Nucleus accumbens (tissue), 56 donors: Measurements from ENCODE around the gene KLHDC8A.
A peak's percentile ranks its signal among the peaks of the same experiment; 100 is the strongest.
"Not testable (repeated sequence)": the region's sequence is repeated elsewhere in the genome, so short reads cannot be mapped to it uniquely, and the experiment has no call there.

Experiments
- DNase-seq, 56 donors: peaks; one replicate each; lab custom pipeline; 2025; lab: John Stamatoyannopoulos, UW

KLHDC8A gene, protein sequence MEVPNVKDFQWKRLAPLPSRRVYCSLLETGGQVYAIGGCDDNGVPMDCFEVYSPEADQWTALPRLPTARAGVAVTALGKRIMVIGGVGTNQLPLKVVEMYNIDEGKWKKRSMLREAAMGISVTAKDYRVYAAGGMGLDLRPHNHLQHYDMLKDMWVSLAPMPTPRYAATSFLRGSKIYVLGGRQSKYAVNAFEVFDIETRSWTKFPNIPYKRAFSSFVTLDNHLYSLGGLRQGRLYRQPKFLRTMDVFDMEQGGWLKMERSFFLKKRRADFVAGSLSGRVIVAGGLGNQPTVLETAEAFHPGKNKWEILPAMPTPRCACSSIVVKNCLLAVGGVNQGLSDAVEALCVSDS

DNA sequence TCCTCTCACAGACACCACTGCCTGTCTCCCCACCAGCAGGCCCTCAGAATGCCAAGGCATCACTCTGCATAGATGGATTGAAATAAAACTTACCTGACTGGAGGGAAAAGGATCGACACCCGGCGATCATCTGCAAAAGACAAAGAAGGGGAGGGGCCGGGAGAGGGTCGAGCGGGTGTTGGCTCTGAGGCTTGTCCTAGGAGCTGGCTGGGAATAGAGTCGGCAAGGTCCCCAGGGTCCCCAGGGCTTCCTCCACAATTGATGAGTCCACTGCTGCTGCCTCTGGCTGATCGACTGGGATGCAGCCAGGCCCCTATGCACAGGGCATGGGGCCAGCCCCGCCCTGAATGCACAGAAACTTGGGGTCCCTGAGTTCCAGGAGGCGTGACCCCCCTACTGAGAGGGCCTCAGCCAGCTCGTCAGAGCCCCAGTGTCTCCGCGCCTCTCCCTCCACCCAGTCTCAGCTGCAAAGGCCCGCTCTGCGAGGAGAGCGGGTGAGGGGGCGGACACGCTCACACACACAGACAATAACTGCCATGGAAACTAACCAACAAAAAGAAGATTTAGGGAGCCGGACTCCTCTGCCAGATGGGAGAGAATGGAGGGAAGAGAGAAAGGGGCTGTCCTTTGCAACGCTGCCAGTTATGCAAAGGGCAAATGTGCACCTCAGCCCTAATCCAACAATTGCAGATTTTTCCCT lies at the start of gene KLHDC8A:
Gene KLHDC8A (minus strand): TSS at position 483 of the 700 bp plus-strand sequence. CDS start 13,318 bp downstream, outside the sequence.
- peak in 28 of 56 donors; percentile 10 to 67 (median 37) for DNase-seq

DNA sequence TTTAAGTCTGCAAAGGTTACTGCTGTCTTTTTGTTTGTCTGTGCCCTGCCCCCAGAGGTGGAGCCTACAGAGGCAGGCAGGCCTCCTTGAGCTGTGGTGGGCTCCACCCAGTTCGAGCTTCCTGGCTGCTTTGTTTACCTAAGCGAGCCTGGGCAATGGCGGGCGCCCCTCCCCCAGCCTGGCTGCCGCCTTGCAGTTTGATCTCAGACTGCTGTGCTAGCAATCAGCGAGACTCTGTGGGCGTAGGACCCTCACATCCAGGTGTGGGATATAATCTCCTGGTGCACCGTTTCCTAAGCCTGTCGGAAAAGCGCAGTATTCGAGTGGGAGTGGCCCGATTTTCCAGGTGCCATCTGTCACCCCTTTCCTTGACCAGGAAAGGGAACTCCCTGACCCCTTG lies 49.5 kb upstream of the KLHDC8A start:
- not testable (repeated sequence) for DNase-seq

DNA sequence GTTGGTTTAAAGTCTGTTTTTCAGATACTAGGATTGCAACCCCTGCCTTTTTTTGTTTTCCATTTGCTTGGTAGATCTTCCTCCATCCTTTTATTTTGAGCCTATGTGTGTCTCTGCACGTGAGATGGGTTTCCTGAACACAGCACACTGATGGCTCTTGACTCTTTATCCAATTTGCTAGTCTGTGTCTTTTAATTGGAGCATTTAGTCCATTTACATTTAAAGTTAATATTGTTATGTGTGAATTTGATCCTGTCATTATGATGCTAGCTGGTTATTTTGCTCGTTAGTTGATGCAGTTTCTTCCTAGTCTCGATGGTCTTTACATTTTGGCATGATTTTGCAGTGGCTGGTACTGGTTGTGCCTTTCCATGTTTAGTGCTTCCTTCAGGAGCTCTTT lies 47.8 kb upstream of the KLHDC8A start:
- DNase-seq = not testable (repeated sequence)

DNA sequence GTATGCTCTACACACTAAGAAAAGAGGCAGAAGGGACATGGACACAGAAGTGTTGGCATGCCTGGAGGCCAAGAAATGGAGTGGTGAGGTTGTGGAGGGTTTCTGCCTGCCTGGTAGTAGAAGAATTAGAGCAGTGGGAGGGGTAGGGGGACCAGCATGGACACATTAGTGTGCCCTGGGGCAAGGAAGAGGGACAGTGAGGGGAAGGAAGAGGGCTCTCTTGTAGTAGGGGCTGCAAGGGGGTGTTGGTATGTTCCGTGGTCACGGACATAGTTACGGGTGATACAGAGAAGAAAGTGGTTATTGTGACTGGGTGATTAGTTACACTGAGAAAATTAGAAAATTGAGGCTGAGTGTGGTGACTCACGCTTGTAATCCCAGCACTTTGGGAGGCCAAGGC lies 41.9 kb upstream of the KLHDC8A start:
- DNase-seq = no peak

DNA sequence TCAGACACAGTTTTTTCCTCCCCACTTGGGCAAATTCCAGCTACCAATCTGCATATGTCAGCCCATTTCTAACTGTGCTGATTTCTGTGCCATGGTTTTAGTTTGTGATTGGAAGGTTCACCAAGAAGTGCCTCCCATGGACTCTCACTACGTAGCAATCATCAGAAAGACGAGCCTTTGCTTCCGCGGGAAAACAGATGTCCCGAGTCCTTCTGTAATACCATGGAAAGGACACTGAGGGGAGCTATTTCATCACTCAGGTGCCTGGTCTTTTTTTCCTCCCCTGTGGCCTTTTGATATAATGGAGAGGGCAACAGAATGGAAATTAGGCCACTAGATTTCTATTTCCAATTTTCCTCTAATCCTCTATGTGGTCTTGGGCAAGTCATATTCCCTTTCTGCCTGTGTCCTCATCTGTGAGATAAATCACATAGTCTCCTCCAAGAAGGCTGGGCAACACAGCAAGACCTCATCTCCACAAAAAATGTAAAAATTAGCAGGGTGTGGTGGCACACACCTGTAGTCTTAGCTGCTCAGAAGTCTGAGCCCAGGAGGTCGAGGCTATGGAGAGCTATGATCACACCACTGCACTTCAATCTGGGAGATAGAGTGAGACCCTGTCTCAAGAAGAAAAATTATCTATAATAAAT lies 40.4 kb upstream of the KLHDC8A start:
- peak in 4 of 56 donors; percentile 5 to 17 (median 10) for DNase-seq

DNA sequence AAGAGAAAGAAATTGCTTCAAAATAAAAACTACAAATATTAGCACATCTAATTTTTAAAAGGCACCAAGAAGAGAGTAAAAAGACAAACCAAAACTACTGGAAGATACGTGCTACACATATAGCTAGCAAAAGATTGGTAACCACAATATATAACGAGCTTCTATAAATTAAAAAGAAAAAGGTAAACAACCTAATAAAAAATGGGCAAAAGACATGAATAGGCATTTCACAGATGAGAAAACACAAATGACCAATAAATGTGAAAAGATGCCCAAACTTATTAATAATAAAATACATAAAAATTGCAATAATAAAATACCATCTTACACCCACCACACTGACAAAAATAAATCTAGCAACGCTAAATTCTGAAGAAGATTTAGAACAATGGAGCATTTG lies 38.9 kb upstream of the KLHDC8A start:
- DNase-seq = no peak

DNA sequence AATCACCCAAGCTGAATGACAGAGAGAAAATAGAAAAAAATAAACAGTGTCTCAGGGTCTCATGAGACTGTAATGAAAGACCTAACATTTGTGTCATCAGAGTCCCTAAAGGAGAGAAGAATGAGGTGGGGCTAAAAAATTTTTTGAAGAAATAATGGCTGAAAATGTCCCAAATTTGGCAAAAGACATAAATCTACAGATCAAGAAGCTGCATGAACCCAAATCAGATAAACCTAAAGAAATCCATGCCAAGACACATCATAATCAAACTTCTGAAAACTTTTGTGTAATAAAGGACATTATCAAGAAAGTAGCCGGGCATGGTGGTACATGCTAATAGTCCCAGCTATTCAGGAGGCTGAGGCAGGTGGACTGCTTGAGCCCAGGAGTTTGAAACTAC lies 35.9 kb upstream of the KLHDC8A start:
- no peak for DNase-seq

DNA sequence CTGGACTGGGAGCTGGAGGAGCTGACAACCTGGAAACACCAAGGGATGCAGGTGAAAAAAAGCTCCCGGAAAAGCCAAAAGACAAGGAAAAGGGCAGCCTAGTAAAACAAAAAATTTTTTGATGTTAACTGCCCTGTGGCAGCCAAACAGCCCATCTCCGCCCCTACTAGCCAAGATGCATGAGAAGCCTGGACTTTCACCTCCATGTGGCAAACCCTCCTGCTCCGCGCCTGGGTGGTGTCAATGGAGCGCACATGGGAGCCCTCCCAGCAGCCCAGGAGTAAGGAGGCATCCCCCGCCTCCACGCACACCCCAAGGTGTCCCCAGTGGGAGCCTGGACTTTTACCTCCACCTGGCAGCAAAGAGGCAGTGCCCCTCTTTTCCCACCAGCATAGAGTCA lies 34.7 kb upstream of the KLHDC8A start:
- no peak for DNase-seq

DNA sequence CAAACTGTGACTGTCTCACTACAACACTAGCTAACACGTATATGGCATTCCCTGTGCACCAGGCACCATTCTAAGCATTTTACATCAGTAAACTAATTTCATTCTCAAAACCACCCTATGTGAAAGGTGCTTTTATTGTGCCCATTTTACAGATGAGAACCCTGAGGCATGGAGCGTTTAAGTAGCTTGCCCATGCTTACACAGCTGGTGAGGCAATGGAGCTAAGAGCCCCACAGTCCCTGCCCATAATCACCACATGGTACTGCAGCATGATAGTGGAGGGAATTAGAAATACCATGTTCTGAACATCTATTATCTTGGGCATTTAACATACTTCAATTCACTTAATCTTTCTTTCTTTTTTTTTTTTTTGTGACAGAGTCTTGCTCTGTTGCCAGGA lies 31.1 kb upstream of the KLHDC8A start:
- no peak for DNase-seq

DNA sequence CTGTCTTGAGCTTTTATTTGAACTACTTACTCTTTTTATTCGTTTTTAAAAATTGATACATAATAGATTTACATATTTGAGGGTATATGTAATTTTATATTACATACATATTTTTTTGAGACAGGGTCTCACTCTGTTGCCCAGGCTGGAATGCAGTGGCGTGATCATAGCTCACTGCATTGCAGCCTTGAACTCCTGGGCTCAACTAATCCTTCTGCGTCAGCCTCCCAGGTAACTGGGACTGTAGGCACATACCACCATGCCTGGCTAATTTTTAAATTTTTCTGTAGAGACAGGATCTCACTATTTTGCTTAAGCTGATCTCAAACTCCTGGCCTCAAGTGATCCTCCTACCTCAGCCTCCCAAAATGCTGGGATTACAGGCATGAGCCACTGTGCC lies 26.3 kb upstream of the KLHDC8A start:
- DNase-seq = not testable (repeated sequence)

DNA sequence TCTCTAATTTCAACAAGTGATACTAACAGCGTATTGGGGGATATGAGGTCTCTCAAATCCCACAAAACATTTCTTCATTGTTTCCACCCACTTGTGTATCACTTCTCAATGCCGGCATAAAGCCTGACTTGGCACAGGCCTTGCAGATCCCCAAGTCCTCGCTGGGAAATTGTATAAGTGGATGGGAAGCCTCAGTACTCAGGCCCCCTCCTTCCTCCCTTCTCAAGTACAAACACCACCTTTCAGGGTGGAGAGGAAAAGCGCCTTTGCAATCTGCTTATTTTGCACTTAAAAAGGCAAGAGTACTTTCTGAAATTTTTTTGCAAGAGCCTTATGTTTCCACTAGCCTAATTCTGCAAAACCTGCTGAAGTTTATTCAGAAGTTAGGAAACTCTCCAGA lies 25.8 kb upstream of the KLHDC8A start:
- DNase-seq = no peak

DNA sequence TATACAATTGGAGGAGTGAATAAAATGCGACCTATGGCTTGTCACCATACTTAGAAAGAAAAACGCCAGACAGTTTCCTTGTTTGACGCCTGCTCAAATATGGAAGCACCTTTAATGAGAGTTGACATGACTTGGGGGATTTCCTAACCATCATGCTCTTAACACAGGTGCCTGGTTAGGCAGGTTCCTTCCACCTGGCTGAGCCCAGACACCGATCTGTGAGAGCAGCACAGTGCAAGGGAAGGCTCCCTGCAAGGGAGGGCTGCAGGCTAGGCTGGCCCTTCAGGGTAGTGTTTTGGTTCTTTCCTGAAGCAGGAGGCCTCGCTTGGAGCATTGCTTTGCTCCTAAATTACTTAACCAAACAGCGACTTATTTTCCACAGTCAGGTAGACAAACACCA lies 24.6 kb upstream of the KLHDC8A start:
- no peak for DNase-seq

DNA sequence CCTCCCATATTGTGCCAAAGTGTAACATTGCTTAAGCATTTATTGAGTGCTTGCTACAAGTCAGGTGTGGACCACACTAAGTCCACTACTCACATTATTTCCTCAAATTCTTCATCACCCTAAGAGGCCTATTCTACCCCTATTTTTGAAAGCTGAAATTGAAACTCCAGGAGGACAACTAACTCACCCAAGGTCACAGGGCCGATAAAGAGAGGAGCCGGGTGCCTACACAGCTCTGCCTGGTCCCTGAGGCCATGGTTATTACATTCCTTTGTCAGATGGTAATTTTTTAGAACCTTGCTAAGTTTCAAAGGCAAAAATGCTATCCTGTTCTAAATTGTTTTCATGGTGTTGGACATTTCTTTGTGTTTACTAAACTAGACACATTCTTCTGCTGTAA lies 24.2 kb upstream of the KLHDC8A start:
- DNase-seq = no peak

DNA sequence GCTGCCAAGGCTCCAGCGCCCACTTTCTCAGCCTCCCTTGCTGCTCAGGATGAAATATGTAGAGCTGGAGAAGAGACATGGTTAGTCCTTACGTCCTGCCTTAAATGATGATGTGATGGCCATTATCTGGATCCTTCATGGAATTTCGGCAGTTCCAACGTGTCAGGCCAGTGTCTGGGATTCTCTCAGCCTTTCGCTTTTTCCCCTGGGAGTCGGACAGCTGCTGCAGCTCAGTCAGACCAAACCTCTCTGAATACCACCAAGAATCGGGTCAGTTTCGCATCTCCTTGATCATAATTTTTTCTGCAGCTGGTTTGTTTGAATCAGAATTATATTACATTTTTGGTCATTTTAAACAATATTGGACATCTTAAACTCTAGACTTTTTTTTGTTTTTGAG lies 22.3 kb upstream of the KLHDC8A start:
- DNase-seq = no peak

DNA sequence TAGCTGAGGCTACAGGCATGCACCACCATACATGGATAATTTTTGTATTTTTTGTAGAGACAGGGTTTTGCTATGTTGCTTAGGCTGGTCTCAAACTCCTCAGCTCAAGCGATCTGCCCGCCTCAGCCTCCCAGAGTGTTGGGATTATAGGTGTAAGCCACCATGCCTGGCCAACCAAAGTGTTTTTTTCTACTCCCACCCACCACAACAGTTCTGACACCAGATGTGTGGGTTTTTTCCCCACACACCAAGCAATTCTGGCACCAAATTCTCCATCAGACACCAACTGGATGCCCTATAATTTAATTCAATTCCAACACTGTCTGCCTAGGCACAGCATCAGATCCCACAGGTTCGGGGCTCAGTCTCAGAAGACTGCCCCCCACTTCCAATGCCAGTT lies 20.6 kb upstream of the KLHDC8A start:
- no peak for DNase-seq

DNA sequence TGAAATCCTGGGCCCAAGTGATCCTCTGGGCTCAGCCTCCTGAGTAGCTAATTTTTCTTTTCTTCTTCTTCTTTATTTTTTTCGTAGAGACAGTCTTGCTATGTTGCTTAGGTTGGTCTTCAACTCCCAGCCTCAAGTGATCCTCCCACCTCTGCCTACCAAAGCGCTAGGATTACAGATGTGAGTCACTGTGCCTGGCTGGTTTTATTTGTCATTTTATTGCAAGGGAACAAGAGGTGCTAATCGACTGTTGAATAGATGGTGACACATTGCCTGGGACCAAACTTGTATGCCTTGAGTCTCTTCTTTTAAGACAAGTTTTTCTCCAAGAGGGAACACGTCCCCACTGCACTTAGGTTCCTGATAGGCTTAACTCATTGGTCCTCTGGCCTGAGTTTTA lies 20.0 kb upstream of the KLHDC8A start:
- DNase-seq = peak in 14 of 56 donors; percentile 18 to 67 (median 44)

DNA sequence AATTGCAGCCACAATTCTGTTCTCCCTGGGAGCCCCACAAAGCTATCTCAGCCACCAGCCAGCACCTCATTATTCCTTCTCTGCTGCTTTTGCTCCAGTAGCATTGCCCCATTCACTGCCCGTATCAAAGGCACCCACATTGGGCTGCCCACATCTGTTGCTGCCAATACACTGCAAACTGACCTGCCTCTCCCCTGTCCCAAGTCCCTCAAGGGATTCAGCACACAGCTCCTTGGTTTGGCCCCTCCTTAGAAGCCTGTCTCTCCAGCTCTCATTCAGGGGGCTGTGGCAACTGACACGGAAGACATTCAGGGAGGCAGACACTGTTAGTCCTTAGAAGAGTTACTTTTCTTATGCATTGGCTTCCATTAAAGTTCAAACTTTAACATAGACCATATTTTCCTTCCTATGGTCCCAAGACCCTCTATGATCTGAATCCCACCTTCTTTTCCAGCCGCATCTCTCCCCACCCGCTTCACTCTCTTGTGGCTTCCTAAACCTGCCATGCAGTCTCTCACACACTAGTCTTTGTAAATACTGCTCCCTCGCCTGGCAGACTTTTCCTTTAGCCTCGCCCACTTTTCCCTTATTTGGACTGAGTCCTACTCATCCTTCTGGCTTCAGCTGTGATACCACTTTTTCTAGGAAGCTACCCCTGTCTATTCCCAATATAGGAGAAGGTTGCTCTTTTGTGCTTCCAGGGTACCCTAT lies 19.3 kb upstream of the KLHDC8A start:
- DNase-seq = peak in 2 of 56 donors; percentile 19 to 39

DNA sequence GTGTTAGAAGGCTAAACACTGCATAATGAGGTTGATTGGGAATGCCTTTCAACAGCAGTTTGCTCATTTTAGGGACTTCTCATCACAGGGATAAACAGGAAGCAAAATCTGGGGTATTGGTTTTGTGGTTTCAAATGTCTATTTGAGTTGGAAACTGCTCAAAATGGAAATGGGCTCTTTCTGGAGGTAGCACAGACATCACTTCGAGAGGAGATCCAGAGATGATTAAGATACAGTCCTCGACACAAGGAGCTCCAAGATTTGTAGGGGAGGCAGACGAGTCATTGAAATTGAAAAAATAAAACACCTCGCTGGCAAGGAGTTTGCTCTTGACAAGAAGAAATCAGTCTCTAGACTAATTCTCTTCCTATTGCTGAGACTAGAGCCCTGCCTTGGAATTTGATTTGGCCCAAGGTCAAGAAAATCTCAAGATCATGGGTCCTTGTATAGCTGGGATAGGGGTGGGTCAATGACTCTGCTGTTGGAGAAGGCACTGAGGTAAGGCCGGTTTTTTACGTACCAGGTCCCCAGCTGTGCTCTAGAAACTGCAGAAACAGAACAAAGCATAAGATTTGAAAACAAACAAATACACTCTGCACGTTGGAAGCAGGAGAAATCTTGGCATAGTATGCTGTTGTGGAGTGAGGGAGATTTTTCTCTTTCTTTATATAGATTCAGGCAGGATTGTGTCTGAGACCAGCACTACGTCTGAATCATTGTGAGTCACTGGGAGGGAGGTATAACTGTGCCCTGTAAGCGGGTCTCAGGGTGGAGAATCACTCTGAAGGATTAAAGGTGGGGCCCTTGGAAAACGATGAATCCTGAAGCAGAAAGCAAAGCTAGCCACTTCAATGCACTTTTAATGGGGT lies 17.7 kb upstream of the KLHDC8A start:
- DNase-seq = no peak

DNA sequence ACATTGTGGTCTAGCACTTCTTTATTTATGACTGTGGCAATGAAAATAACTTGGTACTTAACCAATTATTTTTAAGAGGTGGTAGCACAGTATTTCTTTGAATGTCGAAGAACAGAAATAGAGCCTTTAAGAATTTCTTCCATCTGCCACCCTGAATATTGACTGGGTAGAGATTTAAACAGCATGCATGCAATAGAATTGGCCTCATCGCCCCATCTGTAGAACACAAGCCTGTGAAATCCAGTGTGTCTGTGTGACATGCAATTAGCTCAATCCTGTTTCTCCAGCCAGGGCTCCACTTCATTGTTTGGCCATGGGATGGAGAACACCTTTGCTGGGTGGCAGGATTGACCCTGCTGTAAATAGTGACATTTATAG lies 17.1 kb upstream of the KLHDC8A start:
- no peak for DNase-seq
